ENCODE data around the gene MUSTN1.

Gene MUSTN1

GRCh38 chr3:52849656-52850055 is 14.8 kb upstream of the MUSTN1 start:
- no peak for DNase-seq

DNA sequence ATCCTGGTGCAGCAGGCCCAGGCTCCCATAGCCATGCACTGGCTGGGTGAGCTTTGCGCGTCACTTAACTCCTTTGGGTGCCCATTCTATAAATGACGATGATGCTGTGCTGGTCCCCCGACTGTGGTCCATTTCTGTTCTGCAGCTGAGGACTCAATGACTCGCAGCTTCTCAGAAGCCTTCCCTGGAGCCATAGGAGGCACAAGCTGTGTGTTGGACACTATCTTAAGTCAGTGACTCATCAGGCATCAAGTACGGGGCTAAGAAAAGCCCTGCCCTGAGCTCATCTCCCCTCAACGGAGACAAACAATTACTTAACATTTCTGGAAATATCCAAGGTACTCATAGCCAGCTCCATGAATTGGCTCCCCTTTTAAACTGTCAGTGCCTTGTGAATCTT is 13.8 kb upstream of the MUSTN1 start:
- peak; percentile 21 for DNase-seq

DNA sequence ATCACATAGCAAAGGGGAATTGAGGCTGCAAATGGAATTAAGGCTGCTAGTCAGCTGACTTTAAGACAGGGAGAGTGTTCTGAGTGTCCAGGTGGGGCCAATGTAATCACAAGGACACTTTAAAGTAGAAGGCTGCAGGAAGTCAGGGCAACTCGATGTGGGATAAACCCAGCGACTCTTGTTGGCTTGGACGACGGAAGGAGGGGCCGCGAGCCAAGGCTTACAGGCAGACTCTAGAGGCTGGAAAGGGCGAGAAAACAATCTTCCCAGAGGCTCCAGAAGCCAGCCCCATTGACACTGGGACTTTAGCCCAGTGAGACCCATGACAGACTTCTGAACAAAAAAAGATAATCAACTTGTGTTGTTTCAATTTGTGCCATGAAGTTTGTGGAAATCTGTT is 12.9 kb upstream of the MUSTN1 start:
- DNase-seq: no peak

GRCh38 chr3:52847241-52847640 is 12.4 kb upstream of the MUSTN1 start:
- DNase-seq: no peak

DNA sequence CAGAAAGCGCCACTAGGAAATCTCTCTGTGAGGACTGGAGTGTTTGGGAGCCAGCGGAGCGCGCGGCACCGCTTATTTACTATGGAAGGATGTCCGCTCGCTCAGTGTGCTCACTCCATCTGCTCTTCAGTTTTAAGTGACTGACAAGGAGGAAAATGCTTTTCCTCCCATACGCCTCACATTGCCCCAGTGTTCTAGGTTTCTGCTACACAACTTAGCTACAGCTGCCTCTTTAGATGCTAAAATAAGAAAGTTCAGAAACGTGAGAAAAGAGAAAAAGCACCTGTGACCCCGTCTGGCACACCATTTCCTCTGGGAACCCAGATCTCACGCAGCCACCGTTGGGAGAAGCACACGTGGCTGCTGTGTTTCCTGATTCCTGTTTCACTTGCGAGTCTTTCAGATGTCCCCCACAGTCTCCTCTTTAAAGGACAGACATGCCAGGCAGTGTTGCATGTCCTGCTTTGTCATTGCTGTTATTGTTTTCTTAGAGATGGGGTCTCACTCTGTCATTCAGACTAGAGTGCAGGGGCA is 11.7 kb upstream of the MUSTN1 start:
- DNase-seq: no peak

DNA sequence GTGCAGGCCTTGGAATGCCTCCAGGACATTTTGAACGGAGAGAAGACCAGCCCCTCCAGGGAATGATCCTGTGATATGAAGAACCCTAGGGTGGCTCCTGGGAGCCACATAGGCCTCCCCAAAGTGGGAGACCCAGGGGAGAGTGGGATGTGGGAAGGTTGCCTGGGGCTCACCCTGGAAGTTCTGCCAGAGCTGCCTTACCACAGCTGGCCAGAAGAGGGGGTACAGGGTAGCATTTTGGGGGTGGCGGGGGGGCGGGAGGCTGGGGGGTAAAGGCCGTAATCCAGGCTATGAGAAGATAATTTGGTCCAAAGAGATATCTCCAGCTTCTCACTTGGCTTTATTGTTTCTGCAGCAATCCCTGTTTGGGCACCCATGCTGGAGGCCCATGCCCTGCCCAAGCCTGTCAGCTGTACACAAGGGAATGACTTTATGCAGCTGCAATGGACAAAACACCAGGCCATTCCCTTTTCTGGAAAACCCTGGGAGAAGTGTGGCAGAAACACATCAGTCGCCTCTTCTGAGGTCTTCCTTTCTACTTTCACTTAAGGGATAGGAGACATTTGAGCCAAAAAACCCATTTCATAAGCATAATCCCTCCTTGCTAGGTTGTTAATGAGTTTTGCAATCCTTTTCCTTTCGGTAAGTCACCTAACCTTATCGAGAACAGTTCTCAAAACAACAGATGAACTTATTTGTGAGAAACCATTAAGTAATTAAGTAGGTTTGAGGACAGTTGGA is 11.0 kb upstream of the MUSTN1 start:
- no peak for DNase-seq

- peak; percentile 31 for DNase-seq
Measured at GRCh38 chr3:52845157-52845556, 10.3 kb upstream of the MUSTN1 start.

DNA sequence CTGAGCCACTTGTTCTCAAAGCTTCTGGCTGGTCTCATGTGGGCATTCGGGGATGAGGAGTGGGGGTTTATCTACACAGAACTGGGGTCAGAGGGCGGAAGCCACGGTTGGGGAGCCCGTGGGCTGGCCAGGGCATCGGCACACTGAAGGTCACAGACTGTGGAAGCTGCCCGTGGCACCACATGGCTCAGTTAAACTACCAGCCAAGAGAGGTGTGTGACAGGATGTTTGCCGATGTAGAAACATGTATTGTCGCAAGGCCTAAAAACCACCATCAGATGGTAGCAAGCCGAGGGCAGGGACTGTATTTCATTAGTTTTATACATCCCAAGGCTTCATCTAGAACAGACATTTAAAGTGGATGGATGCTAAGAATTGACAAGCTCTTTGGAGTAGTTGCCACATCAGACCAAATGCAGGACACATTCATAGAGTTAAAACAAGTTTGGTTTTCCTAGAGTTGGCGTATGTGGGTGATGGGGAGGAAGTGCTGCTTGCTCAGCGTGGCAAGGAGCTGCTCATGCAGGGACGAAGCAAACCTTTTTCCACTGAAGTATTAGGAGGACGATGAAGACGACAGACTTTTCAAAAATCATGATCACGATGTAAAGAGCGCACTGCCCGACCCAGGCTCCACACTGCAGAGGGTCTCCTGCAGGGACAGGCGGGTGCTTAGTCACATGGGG is 9.6 kb upstream of the MUSTN1 start:
- peak; percentile 53 for DNase-seq

- DNase-seq: no peak
Measured at GRCh38 chr3:52843881-52844280, 9.1 kb upstream of the MUSTN1 start.

DNA sequence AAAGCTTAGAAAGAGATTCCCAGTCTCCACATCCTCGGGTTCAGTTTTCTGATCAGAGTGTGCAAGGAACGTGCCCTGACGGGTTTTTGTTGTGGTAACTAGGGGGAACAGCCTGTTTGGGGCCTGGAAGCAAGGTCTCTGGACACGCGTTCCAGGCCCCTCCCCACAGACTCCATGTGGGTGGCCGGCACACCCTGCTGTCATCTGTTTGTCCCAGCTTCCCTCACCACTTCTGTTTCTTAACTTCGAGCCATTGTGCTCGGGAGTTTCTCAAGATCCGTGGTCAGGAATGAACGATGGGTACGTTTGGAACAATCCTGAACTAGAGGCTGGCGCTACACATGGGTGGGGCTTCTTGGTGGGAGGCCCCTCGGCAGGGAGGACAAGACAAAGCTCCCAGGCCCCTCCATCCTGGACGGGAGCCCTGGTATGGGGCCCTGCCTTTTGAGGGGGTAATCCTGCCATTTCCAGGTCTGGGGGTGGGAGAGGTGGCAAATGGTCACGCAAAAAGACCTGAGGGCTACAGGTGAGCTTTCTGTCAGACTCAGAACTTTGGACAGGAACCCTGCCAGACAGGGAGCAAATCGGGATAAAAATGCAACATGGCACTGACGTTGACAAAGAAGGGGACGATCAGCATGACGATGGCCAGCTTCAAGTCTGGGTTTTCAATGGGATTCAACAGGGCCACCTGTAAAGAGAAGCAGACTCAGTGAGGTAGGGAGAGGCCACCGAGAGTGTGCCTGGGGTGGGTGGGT is 8.5 kb upstream of the MUSTN1 start:
- DNase-seq: peak; percentile 78

GRCh38 chr3:52842424-52842823 is 7.6 kb upstream of the MUSTN1 start:
- DNase-seq: peak; percentile 54

DNA sequence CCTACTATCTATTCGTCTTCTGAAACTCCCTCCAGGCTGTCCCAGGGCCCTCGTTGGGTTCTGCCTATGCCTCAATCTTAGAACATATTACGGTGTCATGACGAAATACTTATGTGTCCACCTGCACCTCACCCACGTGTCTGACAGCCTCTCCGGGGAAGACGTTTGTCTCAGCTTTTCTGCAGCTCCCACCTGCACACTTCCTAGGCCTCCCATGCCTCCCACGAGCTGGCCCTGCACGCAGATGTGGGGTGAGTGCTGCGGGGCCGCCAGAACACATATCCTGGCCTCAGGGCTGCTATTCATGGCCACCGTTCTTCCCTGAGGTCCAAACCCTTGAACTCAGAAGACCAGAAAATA is 7.1 kb upstream of the MUSTN1 start:
- no peak for DNase-seq

DNA sequence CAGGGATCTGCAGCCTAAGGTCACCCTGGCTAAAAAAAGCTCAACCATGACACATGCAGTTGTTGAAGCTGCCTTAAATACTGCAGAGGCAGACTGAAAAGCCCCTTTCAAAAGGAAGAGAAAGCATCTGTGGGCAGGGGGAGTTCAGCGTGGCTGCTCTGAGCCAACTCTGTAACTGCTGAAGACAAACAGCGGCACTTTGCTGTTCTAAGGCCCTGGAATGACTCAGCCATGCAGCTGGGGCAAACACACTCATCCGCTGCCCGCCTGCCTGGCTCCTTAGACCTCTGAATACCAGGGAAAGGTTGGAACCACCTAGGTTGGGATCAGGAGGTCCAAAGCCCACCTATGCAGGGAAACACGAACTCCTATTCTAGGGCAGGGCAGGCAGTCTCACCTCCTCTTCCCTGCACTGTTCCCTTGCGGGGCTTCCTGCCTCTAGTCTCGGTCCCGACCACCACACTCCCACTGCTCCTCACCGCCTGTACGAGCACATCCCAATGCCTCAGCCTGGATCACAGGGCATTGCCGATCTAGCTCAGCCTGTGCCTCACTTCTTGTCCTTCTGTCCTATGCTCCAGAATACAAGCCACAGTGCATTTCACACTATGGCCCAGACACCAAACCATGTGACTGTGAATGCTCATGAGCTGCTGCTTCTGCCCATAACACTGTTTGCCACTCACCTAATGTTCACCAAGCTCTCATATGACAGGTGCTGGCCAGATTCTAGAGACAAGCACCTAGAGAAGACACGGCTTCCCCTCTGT is 6.6 kb upstream of the MUSTN1 start:
- no peak for DNase-seq

- DNase-seq: no peak
Measured at GRCh38 chr3:52839892-52840545, 5.2 kb upstream of the MUSTN1 start.

- no peak for DNase-seq
Measured at GRCh38 chr3:52839268-52839575, 4.4 kb upstream of the MUSTN1 start.

DNA sequence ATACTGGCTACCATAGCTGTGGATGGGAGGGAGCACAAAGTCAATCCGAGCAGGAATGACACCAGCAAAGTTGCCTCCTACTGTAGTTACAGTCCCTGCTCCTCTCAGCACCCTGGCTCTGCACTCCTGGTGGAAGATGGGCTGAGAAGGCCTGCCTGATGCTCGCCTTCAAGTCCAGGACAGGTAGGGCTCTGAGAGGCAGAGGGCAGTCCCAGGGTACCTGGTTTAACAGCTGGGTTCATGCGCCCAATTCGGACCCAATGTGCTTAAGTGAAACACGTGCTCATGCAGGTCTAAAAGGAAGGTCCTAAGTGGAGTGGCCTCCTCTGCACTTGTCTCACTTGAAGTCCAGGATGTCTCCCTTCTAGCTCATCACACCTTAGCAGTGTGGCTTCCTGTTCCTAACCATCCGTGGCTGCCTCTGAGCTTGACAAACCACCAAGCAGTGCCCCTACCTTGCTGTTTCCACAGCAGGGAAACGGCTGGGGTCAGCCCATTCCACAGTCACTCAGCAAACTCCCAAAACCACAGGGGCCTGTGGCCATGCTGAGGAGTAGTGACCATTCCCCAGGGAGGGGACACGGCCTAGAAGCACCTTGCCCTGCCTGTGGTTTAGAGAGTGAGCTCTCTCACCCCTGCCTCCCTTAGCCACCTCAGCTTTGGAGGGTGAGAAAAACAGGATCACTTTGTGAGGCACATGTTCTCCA is 3.9 kb upstream of the MUSTN1 start:
- no peak for DNase-seq

DNA sequence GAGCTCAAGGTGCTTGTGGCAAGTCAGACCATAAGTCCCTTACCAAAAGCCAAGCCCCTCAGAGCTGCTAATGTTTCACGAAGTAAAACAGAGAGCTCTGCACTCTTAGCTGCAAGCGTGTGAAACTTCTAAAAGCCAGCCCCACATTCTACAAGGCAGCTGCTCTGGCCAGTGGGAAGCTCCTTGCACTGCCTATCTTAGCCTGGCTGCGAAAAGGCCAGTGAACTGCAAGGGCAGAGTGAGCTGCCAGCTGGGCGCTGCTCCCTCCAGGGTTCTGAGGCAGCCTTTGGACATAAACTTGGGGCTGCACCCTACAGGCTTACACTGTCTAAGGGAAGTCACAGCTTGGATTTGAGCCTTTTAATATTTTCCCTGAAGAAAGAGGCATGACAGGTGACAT is 2.2 kb upstream of the MUSTN1 start:
- no peak for DNase-seq

DNA sequence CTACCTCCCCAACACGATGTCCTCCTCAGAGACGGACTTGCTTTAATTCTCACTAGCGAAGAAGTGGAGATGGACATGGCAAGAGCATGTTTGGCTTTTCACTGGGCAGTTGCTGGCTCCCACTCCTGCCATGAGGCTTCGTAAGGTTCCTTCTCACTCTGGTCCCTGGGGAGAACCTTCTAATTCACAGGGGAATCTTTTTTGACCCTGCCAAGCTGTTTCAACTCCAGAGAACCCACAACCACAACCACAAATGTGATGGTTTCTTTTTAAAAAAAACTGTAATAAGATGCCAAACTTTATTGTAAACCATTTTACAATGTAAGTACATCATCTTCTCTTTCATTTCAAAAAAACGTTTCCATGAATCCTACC is 1.6 kb upstream of the MUSTN1 start:
- DNase-seq: no peak

GRCh38 chr3:52835766-52836470 is 1.1 kb upstream of the MUSTN1 start:
- no peak for DNase-seq

GRCh38 chr3:52833202-52833601 is 1.6 kb downstream of the MUSTN1 start:
- DNase-seq: no peak

Measured in inflammatory macrophage treated with lipopolysaccharide for 4 hours (primary cell).